ENCODE results near the gene DAB1. TPM values are rescaled to one million over a fixed set of nuclear protein-coding genes. Genes with fewer than 3 reads are reported as not detected.

DAB1 gene
- total RNA-seq, 1 donor from 2014 or later, result 14.6 TPM

DNA sequence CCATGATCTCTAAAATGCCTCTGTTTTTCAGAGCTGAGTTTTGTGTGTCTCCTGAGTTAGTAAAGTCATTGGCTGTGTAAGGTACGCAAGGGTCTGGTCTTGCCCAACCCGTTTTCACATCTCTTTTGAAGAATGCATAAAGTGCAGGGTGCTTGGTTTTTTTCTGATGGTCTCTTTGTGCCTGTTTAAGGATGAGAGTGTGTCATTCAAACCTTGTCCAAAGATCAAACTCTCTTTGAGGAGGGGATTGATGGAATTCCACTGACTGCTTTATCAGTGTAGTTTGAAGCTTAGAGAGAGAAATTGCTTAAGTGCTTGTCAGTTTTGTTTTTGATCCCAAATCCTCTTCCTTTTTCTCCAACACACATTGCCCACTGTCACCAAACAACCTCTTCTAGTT is 438.0 kb downstream of the DAB1 start:
- Histone ChIP-seq H3K9me3 (ENCODE audit: low read depth) (no peaks in the 10 kb centered on the region), H3K4me3 (no peak overlapping the region), H2AFZ (replicated peaks) (no peak overlapping the region), H3K9ac (no peak overlapping the region), H3K27ac (no peak overlapping the region), H3F3A (ENCODE audit: low read depth) (no peaks in the 10 kb centered on the region), H3K79me2 (ENCODE audit: low read depth) (no peaks in the 10 kb centered on the region), H3K27me3 (no peaks in the 10 kb centered on the region), H4K20me1 (ENCODE audit: low read depth) (no peaks in the 10 kb centered on the region), H3K4me1 (no peaks in the 10 kb centered on the region), H3K36me3 (no peaks in the 10 kb centered on the region), H3K4me2 (no peak overlapping the region)
- H3K4me3 Mint-ChIP-seq, result no peak overlapping the region
- no peaks in the 10 kb centered on the region for H3K4me1 Mint-ChIP-seq
- no peaks in the 10 kb centered on the region for H3K36me3 Mint-ChIP-seq
- no peaks in the 10 kb centered on the region for H3K9me3 Mint-ChIP-seq
- no peak overlapping the region for H3K27ac Mint-ChIP-seq
- H3K27me3 Mint-ChIP-seq (ENCODE audit: insufficient read depth, low read depth), result no peaks in the 10 kb centered on the region
- TF ChIP-seq EZH2phosphoT487 (IDR thresholded peaks at IDR 0.05), result no peak
- no peak for TF ChIP-seq EZH2 (IDR thresholded peaks at IDR 0.05)
- TF ChIP-seq, protein P1, sequence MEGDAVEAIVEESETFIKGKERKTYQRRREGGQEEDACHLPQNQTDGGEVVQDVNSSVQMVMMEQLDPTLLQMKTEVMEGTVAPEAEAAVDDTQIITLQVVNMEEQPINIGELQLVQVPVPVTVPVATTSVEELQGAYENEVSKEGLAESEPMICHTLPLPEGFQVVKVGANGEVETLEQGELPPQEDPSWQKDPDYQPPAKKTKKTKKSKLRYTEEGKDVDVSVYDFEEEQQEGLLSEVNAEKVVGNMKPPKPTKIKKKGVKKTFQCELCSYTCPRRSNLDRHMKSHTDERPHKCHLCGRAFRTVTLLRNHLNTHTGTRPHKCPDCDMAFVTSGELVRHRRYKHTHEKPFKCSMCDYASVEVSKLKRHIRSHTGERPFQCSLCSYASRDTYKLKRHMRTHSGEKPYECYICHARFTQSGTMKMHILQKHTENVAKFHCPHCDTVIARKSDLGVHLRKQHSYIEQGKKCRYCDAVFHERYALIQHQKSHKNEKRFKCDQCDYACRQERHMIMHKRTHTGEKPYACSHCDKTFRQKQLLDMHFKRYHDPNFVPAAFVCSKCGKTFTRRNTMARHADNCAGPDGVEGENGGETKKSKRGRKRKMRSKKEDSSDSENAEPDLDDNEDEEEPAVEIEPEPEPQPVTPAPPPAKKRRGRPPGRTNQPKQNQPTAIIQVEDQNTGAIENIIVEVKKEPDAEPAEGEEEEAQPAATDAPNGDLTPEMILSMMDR (IDR thresholded peaks at IDR 0.05), result no peak
- no peak for DNase-seq (ENCODE audit: low spot score)

DNA sequence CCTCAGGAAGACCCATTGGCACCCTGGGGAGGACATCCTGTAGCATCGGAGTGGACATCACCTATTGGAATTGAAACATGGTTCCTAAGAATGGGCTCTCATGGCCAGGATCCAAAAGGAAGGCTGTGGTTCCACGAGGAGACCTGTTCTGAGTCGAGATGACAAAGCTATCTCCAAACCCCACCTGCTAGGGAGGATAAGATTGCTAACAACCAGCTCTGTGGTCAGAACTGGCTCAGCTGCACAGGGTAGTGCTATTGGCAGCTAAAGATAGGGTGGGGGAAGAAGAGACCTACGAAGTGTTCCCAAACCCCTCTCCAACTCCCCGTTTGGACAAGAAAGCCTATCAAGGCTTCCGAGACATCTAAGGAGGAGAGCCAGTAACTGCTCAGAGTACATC is 440.4 kb downstream of the DAB1 start:
- no peaks in the 10 kb centered on the region for H3K27me3 ChIP-seq
- Mint-ChIP-seq H3K9me3 (no peaks in the 10 kb centered on the region), H3K36me3 (no peaks in the 10 kb centered on the region), H3K27ac (no peak overlapping the region), H3K4me1 (no peaks in the 10 kb centered on the region), H3K27me3 (ENCODE audit: insufficient read depth, low read depth) (no peaks in the 10 kb centered on the region), H3K4me3 (no peak overlapping the region)
- H3K79me2 ChIP-seq (ENCODE audit: low read depth), result no peaks in the 10 kb centered on the region
- H3K9ac ChIP-seq, result no peak overlapping the region
- no peaks in the 10 kb centered on the region for H3K36me3 ChIP-seq
- no peak overlapping the region for H3K4me2 ChIP-seq
- no peaks in the 10 kb centered on the region for H4K20me1 ChIP-seq (ENCODE audit: low read depth)
- H3K4me1 ChIP-seq, result no peaks in the 10 kb centered on the region
- H2AFZ ChIP-seq (replicated peaks), result no peak overlapping the region
- no peak overlapping the region for H3K27ac ChIP-seq
- H3K4me3 ChIP-seq, result no peak overlapping the region
- no peak for DNase-seq (ENCODE audit: low spot score)
- no peaks in the 10 kb centered on the region for H3F3A ChIP-seq (ENCODE audit: low read depth)
- no peak for TF ChIP-seq EZH2phosphoT487 (IDR thresholded peaks at IDR 0.05)
- TF ChIP-seq EZH2 (IDR thresholded peaks at IDR 0.05), result no peak
- TF ChIP-seq, protein P1 (IDR thresholded peaks at IDR 0.05), result no peak
- no peaks in the 10 kb centered on the region for H3K9me3 ChIP-seq (ENCODE audit: low read depth)

DNA sequence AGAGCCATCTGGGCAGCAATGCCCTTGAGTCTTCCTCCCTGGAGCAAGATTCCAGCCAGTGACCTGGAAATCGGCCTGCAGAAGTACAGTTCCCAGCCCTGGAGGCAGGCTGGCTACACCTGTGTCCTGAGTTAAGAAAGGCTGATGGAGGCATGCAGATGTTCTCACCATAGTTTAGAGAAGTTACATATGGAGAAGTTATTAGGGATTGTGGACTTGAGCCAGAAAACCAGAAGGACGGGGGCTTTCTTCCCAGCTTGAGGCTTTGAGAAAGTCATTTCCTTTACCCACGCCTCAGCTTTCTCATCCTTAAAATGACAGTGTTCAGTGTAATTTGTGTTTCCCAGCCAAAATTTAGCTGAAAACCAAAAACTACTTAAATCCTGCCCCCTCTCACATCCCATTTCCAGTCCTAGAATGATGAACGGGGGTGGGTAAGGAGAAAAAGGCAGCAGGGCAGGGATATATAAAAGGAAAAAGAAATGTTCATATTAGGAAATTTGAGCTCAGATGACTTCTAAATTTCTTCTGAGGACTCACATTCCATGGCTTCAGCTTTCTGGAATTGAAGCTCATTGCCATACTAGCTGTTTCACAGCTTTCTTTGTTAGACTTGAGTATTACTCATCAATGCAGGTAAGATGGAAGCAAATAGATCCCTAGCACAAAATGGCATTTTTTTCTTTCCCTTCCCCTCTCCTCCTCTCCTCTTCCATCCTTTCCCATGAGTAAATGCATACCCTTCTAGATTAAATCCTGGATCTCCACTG is 443.7 kb downstream of the DAB1 start:
- H3K36me3 Mint-ChIP-seq, result no peaks in the 10 kb centered on the region
- H3K4me2 ChIP-seq, result no peak overlapping the region
- H3K4me1 Mint-ChIP-seq, result no peaks in the 10 kb centered on the region
- no peaks in the 10 kb centered on the region for H3K36me3 ChIP-seq
- TF ChIP-seq EZH2phosphoT487 (IDR thresholded peaks at IDR 0.05) (no peak), EZH2 (IDR thresholded peaks at IDR 0.05) (no peak)
- TF ChIP-seq, protein P1 (IDR thresholded peaks at IDR 0.05), result no peak
- no peak overlapping the region for H3K27ac ChIP-seq
- no peaks in the 10 kb centered on the region for H3K79me2 ChIP-seq (ENCODE audit: low read depth)
- no peaks in the 10 kb centered on the region for H3K4me1 ChIP-seq
- no peak overlapping the region for H3K4me3 ChIP-seq
- no peaks in the 10 kb centered on the region for H3K27me3 ChIP-seq
- no peaks in the 10 kb centered on the region for H3K9me3 Mint-ChIP-seq
- H3K27ac Mint-ChIP-seq, result no peak overlapping the region
- peaks cover 2% of the 10 kb centered on the region for H3K27me3 Mint-ChIP-seq (ENCODE audit: insufficient read depth, low read depth)
- H3K9ac ChIP-seq, result no peak overlapping the region
- no peak for DNase-seq (ENCODE audit: low spot score)
- no peak overlapping the region for H3K4me3 Mint-ChIP-seq
- H4K20me1 ChIP-seq (ENCODE audit: low read depth), result no peaks in the 10 kb centered on the region
- no peaks in the 10 kb centered on the region for H3F3A ChIP-seq (ENCODE audit: low read depth)
- no peaks in the 10 kb centered on the region for H3K9me3 ChIP-seq (ENCODE audit: low read depth)
- H2AFZ ChIP-seq (replicated peaks), result no peak overlapping the region

Measured in neural progenitor cell (in vitro differentiated cells).